ENCODE results near the gene ME3.

GRCh38 chr11:86447763-86448480 is 224.5 kb downstream of the ME3 start:
- TF ChIP-seq YY1 (IDR thresholded peaks at IDR 0.05; ENCODE audit: insufficient read depth, insufficient read length) (no peak), ZNF274 (IDR thresholded peaks at IDR 0.05; ENCODE audit: low read depth, low read length) (no peak), SUZ12 (IDR thresholded peaks at IDR 0.05; ENCODE audit: extremely low read depth, insufficient read depth, insufficient read length) (no peak)
